CD4-positive, CD25-positive, alpha-beta regulatory T cell (primary cell): Measurements from ENCODE around the gene CEBPB. TPM values are rescaled to one million over a fixed set of nuclear protein-coding genes. Genes with fewer than 3 reads are reported as not detected.
A peak's percentile ranks its signal among the peaks of the same experiment; 100 is the strongest.

Experiments used
- ATAC-seq, 2 donors: fragments of 150-1000 bp; cut with Tn5 transposase; one replicate each; pipeline ENCODE4 v1.10.0; 2021; ENCODE audit warnings: low read depth in 2 of 2, moderate number of reproducible peaks in 2 of 2, moderate library complexity in 1 of 2
- DNase-seq, 3 donors: peaks; one replicate each; pipeline versions ENCODE4 v3.0.0 to v3.0.0-alpha.2; 2012 to 2022; ENCODE audit warnings: mixed read lengths in 1 of 3
- H3K27ac ChIP-seq: one replicate; pipeline ENCODE4 v1.7.0; 2013; ENCODE audit warnings: mild to moderate bottlenecking, low read length; ENCODE audit not compliant: insufficient read depth, poor library complexity, severe bottlenecking
- H3K27me3 ChIP-seq: one replicate; pipeline ENCODE4 v1.7.0; 2013; ENCODE audit warnings: low read length; ENCODE audit not compliant: control insufficient read depth, insufficient read depth
- H3K36me3 ChIP-seq: one replicate; pipeline ENCODE4 v1.7.0; 2013; ENCODE audit warnings: mild to moderate bottlenecking, low read length, moderate library complexity; ENCODE audit not compliant: control insufficient read depth, insufficient read depth
- H3K4me1 ChIP-seq: 2 replicates; pipeline ENCODE4 v1.7.0; 2013; ENCODE audit warnings: mild to moderate bottlenecking, low read length; ENCODE audit not compliant: insufficient read depth, control insufficient read depth, poor library complexity, severe bottlenecking
- H3K4me3 ChIP-seq: one replicate; pipeline ENCODE4 v1.7.0; 2013; ENCODE audit warnings: low read depth, mild to moderate bottlenecking, low read length, moderate library complexity
- H3K9me3 ChIP-seq, 2 experiments: 1 replicate in 1 of 2; 2 replicates in 1 of 2; pipeline ENCODE4 v1.7.0; 2013; ENCODE audit warnings: low read length in 2 of 2, mild to moderate bottlenecking in 1 of 2, moderate library complexity in 1 of 2; ENCODE audit not compliant: control insufficient read depth in 2 of 2
- H3K27ac Mint-ChIP-seq, 3 donors: one replicate each; pipeline ENCODE4 v1.8.0; 2020 to 2022; ENCODE audit warnings: mild to moderate bottlenecking in 3 of 3, mixed read lengths in 3 of 3, moderate library complexity in 2 of 3
- H3K27me3 Mint-ChIP-seq: one replicate; pipeline ENCODE4 v1.8.0; 2022; ENCODE audit warnings: mild to moderate bottlenecking, mixed read lengths
- H3K36me3 Mint-ChIP-seq: one replicate; pipeline ENCODE4 v1.8.0; 2020; ENCODE audit warnings: mixed read lengths
- H3K4me1 Mint-ChIP-seq, 4 donors: one replicate each; pipeline ENCODE4 v1.8.0; 2020 to 2022; ENCODE audit warnings: mixed read lengths in 4 of 4, mild to moderate bottlenecking in 1 of 4
- H3K4me3 Mint-ChIP-seq, 4 donors: one replicate each; pipeline ENCODE4 v1.8.0; 2020 to 2022; ENCODE audit warnings: mild to moderate bottlenecking in 4 of 4, mixed read lengths in 4 of 4, moderate library complexity in 3 of 4
- H3K9me3 Mint-ChIP-seq, 7 donors: one replicate each; pipeline ENCODE4 v1.8.0; 2020 to 2022; ENCODE audit warnings: mixed read lengths in 7 of 7, mild to moderate bottlenecking in 3 of 7, moderate library complexity in 2 of 7
- polyA plus RNA-seq, 4 donors: library from polyadenylated mRNA; unstranded; fragments of 300-500 nt; fragmentation: Illumina TruSeq; gene quantifications; one replicate each; pipeline ENCODE4 v1.2.3, GENCODE V29; 2021
- total RNA-seq: library from RNA; stranded (reverse); gene quantifications from one replicate; pipeline ENCODE4 v1.2.3, GENCODE V29; 2022

The CEBPB gene
- total and polyA plus RNA-seq, 5 donors from 2014 or later, result 12.3 to 17.3 (median 12.7) TPM

DNA sequence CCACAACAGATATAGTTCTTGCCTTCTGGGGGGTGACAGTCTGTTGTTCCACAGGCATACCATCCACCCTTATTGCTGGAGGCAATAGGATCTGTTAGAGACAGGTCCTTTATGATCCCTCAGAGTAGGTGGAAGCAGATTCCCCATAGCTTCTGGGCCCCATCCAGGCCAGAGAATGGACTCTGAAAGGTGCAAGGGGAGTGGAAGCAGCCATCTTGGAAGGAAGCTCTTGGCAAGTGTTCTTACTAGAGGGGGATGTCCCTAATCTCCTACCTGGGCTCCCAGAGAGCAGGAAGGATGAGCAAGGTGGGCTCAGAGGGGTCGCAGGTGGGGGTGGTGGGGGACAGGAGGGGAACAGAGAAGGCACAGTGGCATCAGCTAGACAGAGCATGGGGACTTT is 33.4 kb downstream of the CEBPB start:
- Mint-ChIP-seq H3K9me3 (peaks cover 0 to 4% (median 1%) of the 10 kb centered on the region in 7 donors), H3K36me3 (no peaks in the 10 kb centered on the region), H3K27me3 (no peaks in the 10 kb centered on the region), H3K4me3 (no peak overlapping the region), H3K27ac (no peak overlapping the region), H3K4me1 (no peaks in the 10 kb centered on the region)
- ATAC-seq, result no peak
- Histone ChIP-seq H3K9me3 (no peaks in the 10 kb centered on the region), H3K4me1 (no peaks in the 10 kb centered on the region), H3K4me3 (no peak overlapping the region), H3K27me3 (no peaks in the 10 kb centered on the region), H3K36me3 (no peaks in the 10 kb centered on the region), H3K27ac (no peak overlapping the region)
- no peak for DNase-seq

DNA sequence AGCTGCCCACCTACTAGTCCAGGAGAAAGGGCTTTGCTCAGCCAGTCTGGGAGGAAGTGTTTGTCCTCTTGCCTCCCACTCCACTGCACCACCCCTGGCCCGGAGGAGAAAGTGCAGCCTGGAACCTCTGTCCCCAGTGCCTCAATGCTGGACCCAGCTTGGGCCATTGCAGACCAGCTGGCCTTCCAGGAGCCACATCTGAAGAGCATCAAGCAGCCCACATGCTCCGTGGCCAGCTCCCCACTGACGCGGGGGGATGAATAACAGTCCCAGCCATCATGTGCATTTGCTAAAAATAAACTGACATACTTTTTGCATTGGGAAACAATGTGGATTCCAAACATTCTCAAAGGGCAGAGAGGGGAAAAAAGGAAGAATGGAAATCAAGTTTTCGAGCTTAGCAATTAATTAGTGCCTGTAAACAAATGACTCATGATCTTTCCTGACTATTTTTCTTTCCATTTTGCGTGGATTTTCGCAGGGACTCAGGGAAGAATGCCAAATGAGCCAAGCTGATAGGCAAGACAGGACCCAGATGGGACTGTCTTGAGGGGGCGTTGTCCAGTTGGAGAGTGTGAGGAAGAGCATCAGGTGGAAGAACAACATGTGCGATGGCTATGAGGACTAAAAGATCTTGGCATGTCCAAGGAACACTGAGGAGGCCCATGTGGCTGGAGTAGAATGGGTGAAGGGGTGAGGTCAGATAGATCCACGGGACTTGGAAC is 34.1 kb downstream of the CEBPB start:
- H3K4me1 Mint-ChIP-seq, result no peaks in the 10 kb centered on the region
- no peak overlapping the region for H3K27ac ChIP-seq
- H3K9me3 Mint-ChIP-seq, result peaks cover 0 to 4% (median 0%) of the 10 kb centered on the region in 7 donors
- ATAC-seq, result no peak
- H3K4me3 ChIP-seq, result no peak overlapping the region
- no peak for DNase-seq
- H3K36me3 Mint-ChIP-seq, result no peaks in the 10 kb centered on the region
- no peak overlapping the region for H3K27ac Mint-ChIP-seq
- H3K36me3 ChIP-seq, result no peaks in the 10 kb centered on the region
- no peaks in the 10 kb centered on the region for H3K4me1 ChIP-seq
- no peaks in the 10 kb centered on the region for H3K27me3 Mint-ChIP-seq
- no peaks in the 10 kb centered on the region for H3K9me3 ChIP-seq
- no peak overlapping the region for H3K4me3 Mint-ChIP-seq
- H3K27me3 ChIP-seq, result no peaks in the 10 kb centered on the region

DNA sequence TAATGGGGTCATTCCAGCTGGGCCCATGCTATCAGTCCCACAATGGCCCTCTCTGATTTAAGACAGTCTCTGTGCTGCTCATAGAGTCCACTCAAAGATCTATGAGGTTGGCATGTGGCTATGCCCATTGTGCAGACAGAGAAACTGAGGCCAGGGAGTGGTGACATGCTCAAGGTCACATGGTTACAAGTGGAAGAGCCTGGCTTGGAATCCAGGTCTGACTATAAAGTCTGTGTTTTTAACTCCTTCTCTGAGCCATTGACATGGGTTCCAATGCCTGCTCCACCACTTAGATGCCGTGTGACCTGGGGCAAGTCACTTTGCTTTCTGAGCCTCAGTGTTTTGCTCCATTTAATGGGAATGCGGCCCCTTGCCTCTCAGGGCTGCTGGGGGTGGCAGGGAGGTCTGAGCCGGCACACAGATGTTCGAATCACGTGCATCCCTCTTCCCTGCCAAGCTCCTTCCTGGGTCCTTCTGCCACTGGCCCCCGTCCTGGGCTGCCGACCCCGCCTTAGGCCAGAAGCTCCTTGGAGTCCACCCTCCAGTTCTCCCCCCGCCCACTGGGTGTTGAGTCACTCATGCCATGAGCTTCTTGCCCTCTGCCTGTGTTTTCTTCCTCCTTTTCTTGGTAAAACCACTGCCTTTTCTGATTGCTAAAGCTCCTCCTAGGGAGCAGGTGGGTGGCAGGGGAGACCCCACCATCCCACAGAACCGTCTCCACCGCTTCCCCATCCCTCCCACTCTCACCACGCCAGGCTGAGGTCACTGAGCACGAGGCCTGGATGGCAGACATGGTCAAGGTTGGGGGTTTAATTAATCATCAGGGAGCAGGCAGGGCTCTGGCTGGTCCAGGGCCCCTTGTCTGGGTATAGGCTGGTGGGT is 35.7 kb downstream of the CEBPB start:
- H3K27ac Mint-ChIP-seq, result no peak overlapping the region
- no peaks in the 10 kb centered on the region for H3K4me1 Mint-ChIP-seq
- Histone ChIP-seq H3K36me3 (no peaks in the 10 kb centered on the region), H3K4me1 (no peaks in the 10 kb centered on the region), H3K9me3 (no peaks in the 10 kb centered on the region), H3K27me3 (no peaks in the 10 kb centered on the region), H3K4me3 (no peak overlapping the region), H3K27ac (no peak overlapping the region)
- H3K36me3 Mint-ChIP-seq, result no peaks in the 10 kb centered on the region
- no peaks in the 10 kb centered on the region for H3K27me3 Mint-ChIP-seq
- ATAC-seq (peak in 1 of 2 donors; percentile 29), DNase-seq (peak in 1 of 3 donors; percentile 40)
- peaks cover 0 to 4% (median 0%) of the 10 kb centered on the region in 7 donors for H3K9me3 Mint-ChIP-seq
- H3K4me3 Mint-ChIP-seq, result no peak overlapping the region

GRCh38 chr20:50227506-50227905 is 36.9 kb downstream of the CEBPB start:
- H3K27ac Mint-ChIP-seq, result no peak overlapping the region
- Histone ChIP-seq H3K4me3 (no peak overlapping the region), H3K27me3 (no peaks in the 10 kb centered on the region), H3K9me3 (no peaks in the 10 kb centered on the region), H3K27ac (no peak overlapping the region), H3K4me1 (no peaks in the 10 kb centered on the region), H3K36me3 (no peaks in the 10 kb centered on the region)
- H3K9me3 Mint-ChIP-seq, result peaks cover 0 to 4% (median 0%) of the 10 kb centered on the region in 7 donors
- peak in 1 of 3 donors; percentile 31 for DNase-seq
- H3K4me3 Mint-ChIP-seq, result no peak overlapping the region
- H3K4me1 Mint-ChIP-seq, result no peaks in the 10 kb centered on the region
- no peaks in the 10 kb centered on the region for H3K36me3 Mint-ChIP-seq
- no peaks in the 10 kb centered on the region for H3K27me3 Mint-ChIP-seq
- ATAC-seq, result no peak

DNA sequence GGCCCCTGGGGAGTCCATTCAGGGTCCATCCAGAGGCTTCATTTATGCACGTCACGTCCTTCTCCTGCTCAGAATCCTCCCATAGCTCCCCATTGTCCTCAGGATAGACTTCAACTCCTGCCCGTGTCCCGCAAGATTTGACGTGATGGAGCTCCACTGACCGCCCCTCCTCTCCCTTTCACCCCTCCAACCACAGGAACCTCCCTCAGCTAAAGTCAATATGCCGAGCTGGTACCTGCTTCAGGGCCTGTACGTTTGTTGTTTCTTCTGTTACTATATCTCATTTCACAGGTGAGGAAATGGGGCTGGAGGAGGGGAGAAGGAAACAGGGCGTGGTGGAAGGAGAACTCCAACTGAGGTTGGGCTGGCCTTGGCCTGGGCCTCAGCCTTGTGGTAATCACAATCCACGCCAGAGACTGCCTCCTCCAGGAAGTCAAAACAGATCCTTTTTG is 38.6 kb downstream of the CEBPB start:
- Mint-ChIP-seq H3K27ac (peak overlapping the region in 1 of 3 donors; percentile 22), H3K9me3 (peaks cover 0 to under 1% (median 0%) of the 10 kb centered on the region in 7 donors), H3K36me3 (no peaks in the 10 kb centered on the region)

GRCh38 chr20:50230184-50230583 is 39.6 kb downstream of the CEBPB start:
- no peaks in the 10 kb centered on the region for H3K27me3 Mint-ChIP-seq
- peak overlapping the region in 1 of 3 donors; percentile 52 for H3K27ac Mint-ChIP-seq
- no peaks in the 10 kb centered on the region for H3K9me3 Mint-ChIP-seq
- Histone ChIP-seq H3K4me1 (no peaks in the 10 kb centered on the region), H3K4me3 (no peak overlapping the region), H3K9me3 (no peaks in the 10 kb centered on the region), H3K27me3 (no peaks in the 10 kb centered on the region), H3K27ac (no peak overlapping the region), H3K36me3 (no peaks in the 10 kb centered on the region)
- no peak overlapping the region for H3K4me3 Mint-ChIP-seq
- no peaks in the 10 kb centered on the region for H3K4me1 Mint-ChIP-seq
- ATAC-seq, result no peak
- H3K36me3 Mint-ChIP-seq, result no peaks in the 10 kb centered on the region
- DNase-seq, result no peak

More for the DNA sequence above, 38.6 kb downstream of the CEBPB start:
- Histone ChIP-seq H3K9me3 (no peaks in the 10 kb centered on the region), H3K27ac (no peak overlapping the region), H3K4me3 (no peak overlapping the region), H3K36me3 (no peaks in the 10 kb centered on the region), H3K4me1 (no peaks in the 10 kb centered on the region), H3K27me3 (no peaks in the 10 kb centered on the region)
- no peak overlapping the region for H3K4me3 Mint-ChIP-seq
- no peaks in the 10 kb centered on the region for H3K4me1 Mint-ChIP-seq
- H3K27me3 Mint-ChIP-seq, result no peaks in the 10 kb centered on the region
- no peak for ATAC-seq
- no peak for DNase-seq

DNA sequence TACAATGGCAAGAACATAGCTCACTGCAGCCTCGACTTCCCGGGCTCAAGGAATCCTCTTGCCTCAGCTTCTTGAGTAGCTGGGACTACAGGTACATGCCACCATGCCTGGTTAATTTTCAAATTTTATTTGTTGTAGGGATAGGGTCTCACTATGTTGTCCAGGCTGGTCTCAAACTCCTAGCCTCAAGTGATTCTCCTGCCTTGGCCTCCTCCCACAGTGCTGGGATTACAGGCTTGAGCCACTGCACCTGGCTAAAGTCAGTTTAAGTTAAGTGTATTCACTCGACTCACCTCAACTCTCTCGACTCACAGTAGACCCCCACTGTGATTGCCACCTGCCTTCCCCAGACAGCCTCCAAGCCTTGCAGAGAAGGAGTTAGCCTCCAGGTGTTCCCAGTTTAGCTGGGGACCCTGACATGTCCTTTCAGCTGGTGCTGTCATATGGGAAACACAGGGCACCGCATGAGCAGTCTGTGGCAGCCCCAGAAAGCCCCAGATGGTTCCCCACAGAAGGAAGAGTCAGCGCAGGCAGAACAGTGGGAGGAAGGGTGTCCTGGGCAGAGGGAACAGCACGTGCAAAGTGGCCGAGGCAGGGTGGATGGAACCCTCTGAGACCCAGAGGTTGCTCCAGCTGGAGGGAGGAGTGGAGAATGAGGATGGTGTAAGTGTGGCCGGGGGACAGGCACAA is 40.4 kb downstream of the CEBPB start:
- ATAC-seq, result no peak
- Mint-ChIP-seq H3K27me3 (no peaks in the 10 kb centered on the region), H3K36me3 (no peaks in the 10 kb centered on the region), H3K9me3 (no peaks in the 10 kb centered on the region), H3K27ac (no peak overlapping the region), H3K4me1 (peaks cover 0 to 2% (median 0%) of the 10 kb centered on the region in 4 donors), H3K4me3 (no peak overlapping the region)
- no peaks in the 10 kb centered on the region for H3K36me3 ChIP-seq
- H3K9me3 ChIP-seq, result no peaks in the 10 kb centered on the region
- H3K4me1 ChIP-seq, result no peaks in the 10 kb centered on the region
- H3K27ac ChIP-seq, result no peak overlapping the region
- no peak for DNase-seq
- no peak overlapping the region for H3K4me3 ChIP-seq
- no peaks in the 10 kb centered on the region for H3K27me3 ChIP-seq
